Measurements from ENCODE around the gene UPF2.

The UPF2 gene

DNA sequence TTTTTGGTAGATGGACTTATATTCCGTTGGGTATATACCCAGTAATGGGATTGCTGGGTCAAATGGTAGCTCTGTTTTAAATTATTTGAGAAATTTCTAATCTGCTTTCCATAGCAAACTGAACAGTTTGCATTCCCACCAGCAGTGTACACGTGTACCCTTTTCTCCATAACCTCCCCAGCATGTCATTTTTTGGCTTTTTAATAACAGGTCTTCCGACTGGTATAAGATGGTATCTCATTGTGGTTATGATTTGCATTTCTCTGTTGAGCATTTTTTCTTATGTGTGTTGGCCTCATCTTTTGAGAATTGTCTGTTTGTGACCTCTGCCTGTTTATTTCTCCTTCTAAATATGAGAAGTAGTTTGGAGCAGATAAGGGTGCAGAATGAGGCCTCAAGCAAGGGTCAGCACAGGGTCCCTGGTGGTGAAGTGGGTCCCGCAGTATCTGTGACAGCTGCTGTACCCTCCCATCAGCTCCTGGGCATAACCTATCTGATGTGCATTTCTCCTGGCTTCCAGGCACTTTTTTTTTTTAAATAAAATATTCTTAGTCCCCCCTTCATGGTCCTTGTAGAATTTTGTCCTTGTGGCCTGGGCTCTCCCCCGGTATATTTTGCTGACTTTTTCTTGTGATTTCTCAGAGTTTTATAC is 145.9 kb downstream of the UPF2 start:
- H4K20me1 ChIP-seq (ENCODE audit: insufficient read depth, low read length) = no peaks in the 10 kb centered on the region
- H3K36me3 ChIP-seq (ENCODE audit: insufficient read depth, low read length) = no peaks in the 10 kb centered on the region
- no peak for TF ChIP-seq EZH2 (IDR thresholded peaks at IDR 0.05; ENCODE audit: borderline replicate concordance, low read depth, low read length, severe bottlenecking)
- TF ChIP-seq CTCF (IDR thresholded peaks at IDR 0.05; ENCODE audit: borderline replicate concordance, extremely low read depth, low read length, poor library complexity, severe bottlenecking) = no peak
- H3K79me2 ChIP-seq (ENCODE audit: insufficient read depth, low read length) = no peaks in the 10 kb centered on the region
- H3K27me3 ChIP-seq (ENCODE audit: insufficient read depth, low read length, poor library complexity) = no peaks in the 10 kb centered on the region
- H3K9ac ChIP-seq (ENCODE audit: low read depth, low read length) = no peak overlapping the region
- H3K4me2 ChIP-seq (ENCODE audit: insufficient read depth, low read length) = no peak overlapping the region
- no peak overlapping the region for H3K27ac ChIP-seq (ENCODE audit: low read length)
- H3K4me3 ChIP-seq (ENCODE audit: low read depth in 1 of 2, low read length in 2 of 2) = no peak overlapping the region
- no peak overlapping the region for H2AFZ ChIP-seq (ENCODE audit: low read depth, low read length)
- DNase-seq (no peak), ATAC-seq (ENCODE audit: insufficient read depth, low read depth) (no peak)
- no peaks in the 10 kb centered on the region for H3K4me1 ChIP-seq (ENCODE audit: insufficient read depth, low read length)
- H3K9me3 ChIP-seq (ENCODE audit: insufficient read depth, low read length, severe bottlenecking) = no peaks in the 10 kb centered on the region

DNA sequence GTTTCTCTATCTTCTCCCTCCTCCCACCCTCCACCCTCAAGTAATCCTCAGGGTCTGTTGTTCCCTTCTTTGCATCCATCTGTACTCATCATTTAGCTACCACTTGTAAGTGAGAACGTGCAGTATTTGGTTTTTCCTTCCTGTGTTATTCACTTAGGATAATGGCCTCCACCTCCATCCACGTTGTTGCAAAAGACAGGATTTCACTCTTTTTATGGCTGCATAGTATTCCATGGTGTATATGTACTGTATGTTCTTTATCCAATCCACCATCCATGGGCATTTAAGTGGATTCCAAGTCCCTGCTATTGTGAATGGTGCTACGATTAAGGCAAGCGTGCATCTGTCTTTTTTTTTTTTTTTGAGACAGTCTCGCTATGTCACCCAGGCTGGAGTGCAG is 147.0 kb downstream of the UPF2 start:
- Histone ChIP-seq H3K4me2 (ENCODE audit: insufficient read depth, low read length) (no peak overlapping the region), H3K79me2 (ENCODE audit: insufficient read depth, low read length) (no peaks in the 10 kb centered on the region), H2AFZ (ENCODE audit: low read depth, low read length) (no peak overlapping the region), H3K4me1 (ENCODE audit: insufficient read depth, low read length) (no peaks in the 10 kb centered on the region), H4K20me1 (ENCODE audit: insufficient read depth, low read length) (no peaks in the 10 kb centered on the region), H3K9ac (ENCODE audit: low read depth, low read length) (no peak overlapping the region), H3K9me3 (ENCODE audit: insufficient read depth, low read length, severe bottlenecking) (no peaks in the 10 kb centered on the region), H3K36me3 (ENCODE audit: insufficient read depth, low read length) (no peaks in the 10 kb centered on the region), H3K27ac (ENCODE audit: low read length) (no peak overlapping the region), H3K27me3 (ENCODE audit: insufficient read depth, low read length, poor library complexity) (no peaks in the 10 kb centered on the region), H3K4me3 (ENCODE audit: low read depth in 1 of 2, low read length in 2 of 2) (no peak overlapping the region)
- DNase-seq (no peak), ATAC-seq (ENCODE audit: insufficient read depth, low read depth) (no peak)
- TF ChIP-seq CTCF (IDR thresholded peaks at IDR 0.05; ENCODE audit: borderline replicate concordance, extremely low read depth, low read length, poor library complexity, severe bottlenecking) (no peak), EZH2 (IDR thresholded peaks at IDR 0.05; ENCODE audit: borderline replicate concordance, low read depth, low read length, severe bottlenecking) (no peak)

DNA sequence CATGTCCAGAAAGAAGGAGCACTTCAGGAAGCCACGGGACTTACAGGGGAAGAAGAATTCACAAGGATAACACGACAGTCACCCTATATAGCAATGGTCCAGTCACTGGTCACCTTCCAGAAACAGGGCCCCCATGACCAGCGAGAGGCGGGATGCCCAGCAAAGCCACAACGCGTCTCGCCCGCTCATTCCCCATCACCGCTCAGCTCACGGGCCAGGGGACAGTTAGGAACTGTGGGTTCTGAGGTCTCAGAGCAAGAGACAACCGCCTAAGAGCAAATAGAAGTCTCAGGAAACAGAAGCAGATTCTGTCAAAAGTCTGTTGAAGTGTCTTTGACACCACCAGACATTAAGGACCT is 147.5 kb downstream of the UPF2 start:
- H3K4me3 ChIP-seq (ENCODE audit: low read depth in 1 of 2, low read length in 2 of 2) = no peak overlapping the region
- H3K27ac ChIP-seq (ENCODE audit: low read length) = no peak overlapping the region
- H3K9me3 ChIP-seq (ENCODE audit: insufficient read depth, low read length, severe bottlenecking) = no peaks in the 10 kb centered on the region
- H3K4me1 ChIP-seq (ENCODE audit: insufficient read depth, low read length) = no peaks in the 10 kb centered on the region
- no peak overlapping the region for H3K4me2 ChIP-seq (ENCODE audit: insufficient read depth, low read length)
- no peak for ATAC-seq (ENCODE audit: insufficient read depth, low read depth)
- no peak overlapping the region for H3K9ac ChIP-seq (ENCODE audit: low read depth, low read length)
- no peak overlapping the region for H2AFZ ChIP-seq (ENCODE audit: low read depth, low read length)
- no peaks in the 10 kb centered on the region for H4K20me1 ChIP-seq (ENCODE audit: insufficient read depth, low read length)
- H3K27me3 ChIP-seq (ENCODE audit: insufficient read depth, low read length, poor library complexity) = no peaks in the 10 kb centered on the region
- no peaks in the 10 kb centered on the region for H3K36me3 ChIP-seq (ENCODE audit: insufficient read depth, low read length)
- DNase-seq = no peak
- H3K79me2 ChIP-seq (ENCODE audit: insufficient read depth, low read length) = no peaks in the 10 kb centered on the region
- TF ChIP-seq EZH2 (IDR thresholded peaks at IDR 0.05; ENCODE audit: borderline replicate concordance, low read depth, low read length, severe bottlenecking) (no peak), CTCF (IDR thresholded peaks at IDR 0.05; ENCODE audit: borderline replicate concordance, extremely low read depth, low read length, poor library complexity, severe bottlenecking) (no peak)

All from DND-41 (cell line).